ENCODE measurements around the gene CFAP119.

Gene CFAP119

GRCh38 chr16:30780549-30780948 lies 18.7 kb upstream of the CFAP119 start:
- FAIRE-seq = no peak

GRCh38 chr16:30780021-30780420 lies 18.2 kb upstream of the CFAP119 start:
- FAIRE-seq = no peak

- FAIRE-seq = no peak
These were observed 17.7 kb upstream of the CFAP119 start for GRCh38 chr16:30779596-30779995.

- no peak for FAIRE-seq
These were observed 16.8 kb upstream of the CFAP119 start for GRCh38 chr16:30778549-30779244.

GRCh38 chr16:30777591-30778297 lies 15.9 kb upstream of the CFAP119 start:
- no peak for FAIRE-seq

- FAIRE-seq = no peak
These were observed 13.7 kb upstream of the CFAP119 start for GRCh38 chr16:30775392-30776188.

- FAIRE-seq = no peak
These were observed 13.2 kb upstream of the CFAP119 start for GRCh38 chr16:30775131-30775391.

GRCh38 chr16:30774367-30775130 lies 12.7 kb upstream of the CFAP119 start:
- no peak for FAIRE-seq

- FAIRE-seq = no peak
These were observed 12.0 kb upstream of the CFAP119 start for GRCh38 chr16:30773826-30774225.

GRCh38 chr16:30771726-30772125 lies 9.9 kb upstream of the CFAP119 start:
- no peak for FAIRE-seq

- no peak for FAIRE-seq
These were observed 7.7 kb upstream of the CFAP119 start for GRCh38 chr16:30769379-30770089.

GRCh38 chr16:30768583-30769181 lies 6.8 kb upstream of the CFAP119 start:
- FAIRE-seq = no peak

GRCh38 chr16:30767767-30768465 lies 6.1 kb upstream of the CFAP119 start:
- FAIRE-seq = no peak

GRCh38 chr16:30766933-30767284 lies 5.0 kb upstream of the CFAP119 start:
- no peak for FAIRE-seq

GRCh38 chr16:30766206-30766932 lies 4.5 kb upstream of the CFAP119 start:
- FAIRE-seq = no peak

GRCh38 chr16:30764816-30765465 lies 3.1 kb upstream of the CFAP119 start:
- FAIRE-seq = no peak

- FAIRE-seq = no peak
These were observed 2.2 kb upstream of the CFAP119 start for GRCh38 chr16:30764086-30764485.

- no peak for FAIRE-seq
These were observed 1.3 kb upstream of the CFAP119 start for GRCh38 chr16:30762991-30763725.

- FAIRE-seq = no peak
These were observed 385 bp downstream of the CFAP119 start for GRCh38 chr16:30761427-30761927.

Measured in colon (tissue), 2 donors.